ENCODE results near the gene PKD1L1. TPM values are rescaled to one million over a fixed set of nuclear protein-coding genes. Genes with fewer than 3 reads are reported as not detected.

The PKD1L1 gene
- total RNA-seq, 6 donors from 2014 or later: 0.46 to 4.8 (median 0.75) TPM

DNA sequence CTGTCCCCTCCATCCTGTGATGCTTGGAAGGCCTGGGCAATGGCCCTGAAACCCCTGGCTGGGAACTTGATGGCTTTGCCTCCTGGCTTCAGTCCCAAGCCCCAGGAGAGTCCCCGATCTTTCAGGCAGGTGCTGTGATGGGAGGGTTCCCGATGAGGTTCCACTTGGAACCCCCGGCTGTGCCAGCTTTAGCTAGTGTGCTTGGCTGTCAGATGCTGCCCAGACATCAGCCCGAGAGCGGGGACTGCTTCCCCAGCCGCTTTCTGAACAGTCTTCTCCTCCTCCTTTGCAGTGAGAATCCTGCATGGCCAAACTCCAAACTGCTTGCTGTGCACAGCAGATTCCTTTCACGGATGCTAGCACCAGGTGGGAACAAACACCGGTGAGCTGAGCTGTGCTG is 58.1 kb downstream of the PKD1L1 start:
- Histone ChIP-seq H3K27ac (no peak overlapping the region), H3K4me3 (no peak overlapping the region), H3K27me3 (no peaks in the 10 kb centered on the region), H3K9me3 (no peaks in the 10 kb centered on the region), H3K36me3 (no peaks in the 10 kb centered on the region), H3K4me1 (no peaks in the 10 kb centered on the region)
- TF ChIP-seq POLR2A (IDR thresholded peaks at IDR 0.05) (no peak), EP300 (IDR thresholded peaks at IDR 0.05) (no peak), POLR2AphosphoS5 (IDR thresholded peaks at IDR 0.05) (no peak)
- TF ChIP-seq, protein P1, sequence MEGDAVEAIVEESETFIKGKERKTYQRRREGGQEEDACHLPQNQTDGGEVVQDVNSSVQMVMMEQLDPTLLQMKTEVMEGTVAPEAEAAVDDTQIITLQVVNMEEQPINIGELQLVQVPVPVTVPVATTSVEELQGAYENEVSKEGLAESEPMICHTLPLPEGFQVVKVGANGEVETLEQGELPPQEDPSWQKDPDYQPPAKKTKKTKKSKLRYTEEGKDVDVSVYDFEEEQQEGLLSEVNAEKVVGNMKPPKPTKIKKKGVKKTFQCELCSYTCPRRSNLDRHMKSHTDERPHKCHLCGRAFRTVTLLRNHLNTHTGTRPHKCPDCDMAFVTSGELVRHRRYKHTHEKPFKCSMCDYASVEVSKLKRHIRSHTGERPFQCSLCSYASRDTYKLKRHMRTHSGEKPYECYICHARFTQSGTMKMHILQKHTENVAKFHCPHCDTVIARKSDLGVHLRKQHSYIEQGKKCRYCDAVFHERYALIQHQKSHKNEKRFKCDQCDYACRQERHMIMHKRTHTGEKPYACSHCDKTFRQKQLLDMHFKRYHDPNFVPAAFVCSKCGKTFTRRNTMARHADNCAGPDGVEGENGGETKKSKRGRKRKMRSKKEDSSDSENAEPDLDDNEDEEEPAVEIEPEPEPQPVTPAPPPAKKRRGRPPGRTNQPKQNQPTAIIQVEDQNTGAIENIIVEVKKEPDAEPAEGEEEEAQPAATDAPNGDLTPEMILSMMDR (IDR thresholded peaks at IDR 0.05): no peak
- 90 to 94% methylated on average over 7 to 8 of the region's 8 CpGs for WGBS, 2 donors
- ATAC-seq (ENCODE audit: low FRiP score in 2 of 2): no peak
- no peak for DNase-seq

DNA sequence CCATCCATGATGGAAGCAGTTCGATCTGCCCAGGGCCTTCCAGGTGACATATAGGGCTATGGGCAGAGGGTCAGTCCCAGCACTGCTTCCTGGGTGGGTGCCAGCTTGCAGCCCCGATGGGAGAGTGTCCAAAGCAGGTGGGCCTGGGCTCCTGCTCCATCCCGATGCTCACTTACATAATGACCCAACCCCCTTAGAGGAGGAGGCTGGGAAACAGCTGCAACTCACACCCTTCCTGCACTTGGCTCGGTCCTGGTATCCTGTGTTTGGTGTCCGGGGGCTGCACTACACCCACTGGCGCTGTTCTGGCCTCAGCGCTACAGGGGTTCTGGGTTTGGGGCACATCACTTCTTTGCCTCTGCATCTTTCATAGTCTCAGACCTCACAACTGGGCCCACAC is 58.5 kb downstream of the PKD1L1 start:
- ATAC-seq (ENCODE audit: low FRiP score in 2 of 2) (no peak), DNase-seq (no peak)
- H3K36me3 ChIP-seq: no peaks in the 10 kb centered on the region
- no peaks in the 10 kb centered on the region for H3K4me1 ChIP-seq
- H3K27ac ChIP-seq: no peak overlapping the region
- no peaks in the 10 kb centered on the region for H3K9me3 ChIP-seq
- TF ChIP-seq POLR2A (IDR thresholded peaks at IDR 0.05) (no peak), EP300 (IDR thresholded peaks at IDR 0.05) (no peak), POLR2AphosphoS5 (IDR thresholded peaks at IDR 0.05) (no peak)
- TF ChIP-seq, protein P1 (IDR thresholded peaks at IDR 0.05): no peak
- 70 to 90% methylated on average over 7 of the region's 7 CpGs for WGBS, 2 donors
- H3K27me3 ChIP-seq: no peaks in the 10 kb centered on the region
- no peak overlapping the region for H3K4me3 ChIP-seq

DNA sequence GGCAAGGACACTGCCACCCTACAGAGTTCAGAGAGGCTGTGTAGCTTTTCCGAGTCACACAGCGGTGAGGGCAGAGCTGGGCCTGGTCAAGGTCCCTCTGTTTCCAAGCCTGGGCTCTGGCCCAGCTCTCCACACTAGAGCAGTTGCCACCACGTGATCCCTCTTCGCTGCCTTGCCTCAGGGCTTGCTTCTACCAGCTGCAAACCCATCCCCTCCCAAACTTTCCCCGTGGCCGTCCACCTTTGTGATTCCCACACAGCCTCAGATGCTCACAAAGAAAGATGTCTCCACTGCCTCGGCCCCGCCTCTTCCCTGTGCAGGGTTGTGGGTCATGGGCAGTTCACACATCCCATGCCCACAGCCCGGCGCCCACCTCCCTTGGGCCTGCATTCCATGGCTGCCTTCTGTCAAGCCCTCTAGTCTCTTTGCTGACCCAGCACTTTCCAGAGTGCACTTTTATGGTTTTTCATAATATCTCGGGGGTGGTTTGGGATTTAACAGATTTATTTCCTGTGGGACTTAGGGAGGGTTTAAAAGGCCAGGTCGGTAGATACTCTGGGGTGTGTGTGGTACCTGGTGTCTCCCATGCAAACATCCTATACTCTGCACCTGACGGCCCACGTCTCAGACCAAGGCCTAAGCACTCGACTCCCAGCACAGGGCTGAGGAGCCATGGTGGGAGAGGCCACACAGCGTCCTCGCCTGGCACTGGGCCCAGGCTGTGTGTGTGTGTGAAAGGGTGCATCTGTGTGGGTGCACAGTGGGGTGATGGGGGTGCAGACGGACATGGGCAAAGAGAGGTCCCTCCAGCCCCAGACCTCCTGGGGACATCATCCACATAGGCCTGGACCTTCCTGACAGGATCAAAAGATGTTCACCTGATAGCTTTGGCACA is 59.6 kb downstream of the PKD1L1 start:
- Histone ChIP-seq H3K36me3 (no peaks in the 10 kb centered on the region), H3K9me3 (no peaks in the 10 kb centered on the region), H3K27ac (no peak overlapping the region), H3K4me3 (no peak overlapping the region), H3K4me1 (no peaks in the 10 kb centered on the region), H3K27me3 (no peaks in the 10 kb centered on the region)
- DNase-seq: peak in 1 of 2 donors; percentile 38
- WGBS, 2 donors: 86 to 88% methylated on average over 16 to 18 of the region's 18 CpGs
- TF ChIP-seq, protein P1 (IDR thresholded peaks at IDR 0.05): no peak
- TF ChIP-seq POLR2A (IDR thresholded peaks at IDR 0.05) (no peak), EP300 (IDR thresholded peaks at IDR 0.05) (no peak), POLR2AphosphoS5 (IDR thresholded peaks at IDR 0.05) (no peak)
- no peak for ATAC-seq (ENCODE audit: low FRiP score in 2 of 2)

DNA sequence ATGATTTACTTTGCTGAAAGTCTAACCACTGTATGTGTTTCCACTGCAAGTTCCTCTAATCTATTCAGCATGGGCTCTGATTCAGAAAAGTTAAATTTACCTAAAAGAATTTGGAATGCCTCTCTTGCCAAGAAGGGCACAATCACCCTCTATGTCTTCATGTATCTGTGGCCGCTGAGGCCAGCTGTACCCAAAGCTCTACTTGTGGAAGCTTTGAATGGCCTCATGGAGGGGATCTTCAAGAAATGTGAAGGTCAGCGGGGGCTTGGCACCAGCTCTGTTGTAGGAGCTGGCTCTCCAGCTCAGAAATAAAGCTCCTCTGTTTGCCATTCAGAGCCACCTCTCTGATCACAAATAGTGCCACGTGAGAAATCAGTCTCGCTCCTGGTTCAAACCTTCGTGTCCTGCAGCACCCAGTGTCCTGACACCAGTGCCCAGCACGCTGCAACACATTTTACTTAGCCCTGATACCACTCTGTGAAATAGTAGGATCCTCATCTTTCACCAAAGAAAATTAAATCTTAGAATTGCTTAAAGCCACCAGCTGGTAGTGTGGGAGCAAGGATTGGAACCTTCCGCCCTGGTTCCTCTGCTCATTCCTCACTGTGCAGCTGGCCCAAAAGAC is 61.1 kb downstream of the PKD1L1 start:
- H3K27me3 ChIP-seq: no peaks in the 10 kb centered on the region
- TF ChIP-seq, protein P1 (IDR thresholded peaks at IDR 0.05): no peak
- TF ChIP-seq POLR2A (IDR thresholded peaks at IDR 0.05) (no peak), EP300 (IDR thresholded peaks at IDR 0.05) (no peak), POLR2AphosphoS5 (IDR thresholded peaks at IDR 0.05) (no peak)
- H3K27ac ChIP-seq: no peak overlapping the region
- H3K4me1 ChIP-seq: no peaks in the 10 kb centered on the region
- H3K4me3 ChIP-seq: no peak overlapping the region
- DNase-seq (no peak), ATAC-seq (ENCODE audit: low FRiP score in 2 of 2) (no peak)
- WGBS, 2 donors: 91 to 94% methylated on average over 7 of the region's 7 CpGs
- H3K9me3 ChIP-seq: no peaks in the 10 kb centered on the region
- H3K36me3 ChIP-seq: no peaks in the 10 kb centered on the region
